H9 (cell line): Measurements from ENCODE around the gene CHAF1A. TPM values are rescaled to one million over a fixed set of nuclear protein-coding genes. Genes with fewer than 3 reads are reported as not detected.

ENCODE experiments used
- DNase-seq: peaks from one replicate; pipeline ENCODE4 v3.0.0-alpha.2; 2017
- H2AFZ ChIP-seq: one replicate; pipeline ENCODE4 v1.6.1; 2013; ENCODE audit warnings: mild to moderate bottlenecking, low read length, control low read depth, moderate library complexity
- H2AK5ac ChIP-seq: 2 replicates; pipeline ENCODE4 v1.6.1; 2013; ENCODE audit warnings: low read length, control low read depth, mixed read lengths; ENCODE audit not compliant: insufficient read length
- H2BK120ac ChIP-seq: one replicate; pipeline ENCODE4 v1.6.1; 2013; ENCODE audit warnings: low read depth, mild to moderate bottlenecking, low read length, control low read depth, inconsistent platforms; ENCODE audit not compliant: poor library complexity, severe bottlenecking
- H2BK12ac ChIP-seq: 2 replicates; pipeline ENCODE4 v1.6.1; 2013; ENCODE audit warnings: low read length, control low read depth, mixed read lengths, low read depth; ENCODE audit not compliant: insufficient read length
- H2BK15ac ChIP-seq: 2 replicates; pipeline ENCODE4 v1.6.1; 2013; ENCODE audit warnings: low read depth, low read length, control low read depth
- H2BK20ac ChIP-seq: one replicate; pipeline ENCODE4 v1.6.1; 2013; ENCODE audit warnings: low read depth, mild to moderate bottlenecking, low read length, control low read depth, inconsistent platforms; ENCODE audit not compliant: poor library complexity, severe bottlenecking
- H2BK5ac ChIP-seq: 2 replicates; pipeline ENCODE4 v1.6.1; 2013; ENCODE audit warnings: low read length, control low read depth, mixed read lengths; ENCODE audit not compliant: insufficient read length
- H3K14ac ChIP-seq: 2 replicates; pipeline ENCODE4 v1.6.1; 2013; ENCODE audit warnings: low read length, control low read depth; ENCODE audit not compliant: insufficient read depth
- H3K18ac ChIP-seq: 2 replicates; pipeline ENCODE4 v1.6.1; 2013; ENCODE audit warnings: low read depth, mild to moderate bottlenecking, mixed read lengths, low read length, control low read depth; ENCODE audit not compliant: insufficient read length
- H3K23ac ChIP-seq: 2 replicates; pipeline ENCODE4 v1.6.1; 2013; ENCODE audit warnings: low read length, control low read depth, mixed read lengths, low read depth; ENCODE audit not compliant: insufficient read length
- H3K23me2 ChIP-seq: 2 replicates; pipeline ENCODE4 v1.6.1; 2013; ENCODE audit warnings: low read depth, mild to moderate bottlenecking, mixed read lengths, low read length, control low read depth; ENCODE audit not compliant: insufficient read length, poor library complexity, severe bottlenecking
- H3K27ac ChIP-seq: 2 replicates; pipeline ENCODE4 v1.5.1; 2013; ENCODE audit warnings: low read length, control low read depth, mixed read lengths, low read depth; ENCODE audit not compliant: insufficient read length
- H3K27me3 ChIP-seq: 2 replicates; pipeline ENCODE4 v1.6.1; 2013; ENCODE audit warnings: low read length, control low read depth, inconsistent platforms; ENCODE audit not compliant: insufficient read depth
- H3K4ac ChIP-seq: 2 replicates; pipeline ENCODE4 v1.6.1; 2013; ENCODE audit warnings: low read depth, mild to moderate bottlenecking, control low read depth, inconsistent platforms, low read length, moderate library complexity
- H3K4me1 ChIP-seq: 2 replicates; pipeline ENCODE4 v1.6.1; 2013; ENCODE audit warnings: low read length, control low read depth, inconsistent platforms; ENCODE audit not compliant: insufficient read depth
- H3K4me2 ChIP-seq: 2 replicates; pipeline ENCODE4 v1.6.1; 2013; ENCODE audit warnings: low read length, control low read depth, mixed read lengths; ENCODE audit not compliant: insufficient read length, insufficient read depth
- H3K56ac ChIP-seq: 2 replicates; pipeline ENCODE4 v1.6.1; 2013; ENCODE audit warnings: low read depth, mild to moderate bottlenecking, mixed read lengths, low read length, control low read depth; ENCODE audit not compliant: insufficient read length
- H3K79me1 ChIP-seq: 2 replicates; pipeline ENCODE4 v1.6.1; 2013; ENCODE audit warnings: low read depth, mild to moderate bottlenecking, moderate library complexity, low read length, control low read depth, inconsistent platforms; ENCODE audit not compliant: insufficient read depth, poor library complexity, severe bottlenecking
- H3K79me2 ChIP-seq: 2 replicates; pipeline ENCODE4 v1.6.1; 2013; ENCODE audit warnings: low read length, control low read depth, inconsistent platforms; ENCODE audit not compliant: insufficient read depth
- H3K9ac ChIP-seq: 2 replicates; pipeline ENCODE4 v1.6.1; 2013; ENCODE audit warnings: low read length, control low read depth, mixed read lengths; ENCODE audit not compliant: insufficient read length; ENCODE audit errors: extremely low read depth
- H3K9me3 ChIP-seq: one replicate; pipeline ENCODE4 v1.6.1; 2013; ENCODE audit warnings: low read depth, low read length, inconsistent platforms; ENCODE audit not compliant: control insufficient read depth
- H3T11ph ChIP-seq: one replicate; pipeline ENCODE4 v1.6.1; 2013; ENCODE audit warnings: mild to moderate bottlenecking, low read length, control low read depth, inconsistent platforms
- H4K20me1 ChIP-seq: one replicate; pipeline ENCODE4 v1.6.1; 2013; ENCODE audit not compliant: control insufficient read depth, insufficient read length, insufficient read depth
- H4K5ac ChIP-seq: 2 replicates; pipeline ENCODE4 v1.6.1; 2013; ENCODE audit warnings: low read depth, mild to moderate bottlenecking, mixed read lengths, low read length, control low read depth; ENCODE audit not compliant: insufficient read length
- H4K8ac ChIP-seq: replicated peaks from 2 replicates; pipeline ENCODE4 v1.6.1; 2013; ENCODE audit warnings: low read length, control low read depth, mixed read lengths, low read depth; ENCODE audit not compliant: insufficient read length
- H4K91ac ChIP-seq: 2 replicates; pipeline ENCODE4 v1.6.1; 2013; ENCODE audit warnings: low read depth, mild to moderate bottlenecking, moderate library complexity, mixed read lengths, low read length, control low read depth; ENCODE audit not compliant: insufficient read length
- H3K27ac Mint-ChIP-seq, 3 experiments: 2 replicates in 2 of 3; 3 replicates in 1 of 3; pipeline ENCODE4 v1.8.0; 2020 to 2021; ENCODE audit warnings: mixed read lengths in 3 of 3, mild to moderate bottlenecking in 1 of 3, moderate library complexity in 1 of 3
- H3K27me3 Mint-ChIP-seq: 2 replicates; pipeline ENCODE4 v1.8.0; 2021; ENCODE audit warnings: low read depth, mild to moderate bottlenecking, moderate library complexity, mixed read lengths
- H3K36me3 Mint-ChIP-seq, 3 experiments: 2 replicates in 2 of 3; 3 replicates in 1 of 3; pipeline ENCODE4 v1.8.0; 2020 to 2021; ENCODE audit warnings: low read depth in 3 of 3, mixed read lengths in 3 of 3; ENCODE audit not compliant: insufficient read depth in 1 of 3
- H3K4me1 Mint-ChIP-seq, 2 experiments: 2 replicates each; pipeline ENCODE4 v1.8.0; 2020; ENCODE audit warnings: mixed read lengths in 2 of 2
- H3K4me3 Mint-ChIP-seq, 2 experiments: 2 replicates in 1 of 2; 3 replicates in 1 of 2; pipeline ENCODE4 v1.8.0; 2020 to 2021; ENCODE audit warnings: mild to moderate bottlenecking in 2 of 2, mixed read lengths in 2 of 2, moderate library complexity in 1 of 2
- H3K9me3 Mint-ChIP-seq, 2 experiments: 2 replicates in 1 of 2; 3 replicates in 1 of 2; pipeline ENCODE4 v1.8.0; 2020; ENCODE audit warnings: mild to moderate bottlenecking in 2 of 2, mixed read lengths in 2 of 2, moderate library complexity in 1 of 2
- CTCF ChIP-seq: fragments of 200-600 bp; sonication (generic); conservative IDR thresholded peaks from 3 replicates; pipeline ENCODE4 v1.8.0; 2021; ENCODE audit warnings: antibody characterized with exemption, mild to moderate bottlenecking
- WGBS: extraction: QIAGEN DNeasy Blood & Tissue Kit; methylation state at CpG from one replicate; pipeline ENCODE4 v1.1.7; 2013; ENCODE audit warnings: missing lambda C conversion rate, low lambda C conversion rate, mixed read lengths; ENCODE audit not compliant: insufficient read length; ENCODE audit errors: extremely low coverage; 5-methylcytosine and 5-hydroxymethylcytosine counted together
- total RNA-seq: library from RNA; stranded (reverse); gene quantifications from 2 replicates; pipeline ENCODE4 v1.2.1, GENCODE V29; 2021

CHAF1A gene
- total RNA-seq, 1 experiment from 2014 or later = 143 TPM

GRCh38 chr19:4455719-4456475 is 53.5 kb downstream of the CHAF1A start:
- Mint-ChIP-seq H3K27me3 (peaks cover 6% of the 10 kb centered on the region; the same call in 1 of the 2 replicates), H3K4me3 (peak overlapping the region; percentile 83 to 85), H3K9me3 (peaks cover 0 to 3% of the 10 kb centered on the region in 2 experiments; a peak in 1 of 5 replicates), H3K27ac (peak overlapping the region in 2 of 3 experiments; percentile 78 to 96; a peak in 2 of 7 replicates), H3K4me1 (peaks cover 10 to 14% of the 10 kb centered on the region in 2 experiments), H3K36me3 (peaks cover 2 to 17% (median 5%) of the 10 kb centered on the region in 3 experiments; a peak in 3 of 7 replicates)
- Histone ChIP-seq H3K4me1 (no peaks in the 10 kb centered on the region), H3K14ac (no peak overlapping the region), H2BK120ac (no peak overlapping the region), H3K18ac (no peak overlapping the region), H4K20me1 (peaks cover 4% of the 10 kb centered on the region), H3K27ac (no peak overlapping the region), H3K56ac (no peak overlapping the region), H2BK12ac (no peak overlapping the region), H4K91ac (no peak overlapping the region), H4K8ac (no peak overlapping the region), H3K9me3 (no peaks in the 10 kb centered on the region), H3K4me2 (peak overlapping the region; percentile 87), H3T11ph (no peak overlapping the region), H3K27me3 (no peaks in the 10 kb centered on the region), H4K5ac (no peak overlapping the region), H3K4ac (no peak overlapping the region), H2AK5ac (no peak overlapping the region), H2BK5ac (no peak overlapping the region), H3K79me2 (no peaks in the 10 kb centered on the region; the same call in 1 of the 2 replicates), H3K23ac (no peak overlapping the region), H2AFZ (no peak overlapping the region), H3K79me1 (no peaks in the 10 kb centered on the region), H2BK20ac (no peak overlapping the region), H3K9ac (no peak overlapping the region), H2BK15ac (no peak overlapping the region), H3K23me2 (peaks cover 9% of the 10 kb centered on the region)
- no peak for TF ChIP-seq CTCF
- no peak for DNase-seq
- WGBS = no CpG with 5 or more reads among the region's 15 CpGs
